ENCODE measurements around the gene ATF7IP2. TPM values are rescaled to one million over a fixed set of nuclear protein-coding genes. Genes with fewer than 3 reads are reported as not detected.

ATF7IP2 gene
- total and polyA plus RNA-seq, 9 of the 15 experiments (the other 6 are each of a cell fraction or from before 2014, with no cell fraction given): 131 to 515 (median 196) TPM

GRCh38 chr16:10386517-10387100, 748 bp downstream of the ATF7IP2 start:
- peak overlapping the region; percentile 92 for H3K27ac ChIP-seq (ENCODE audit: extremely low read depth, low read depth, low read length)
- H3K36me3 ChIP-seq (ENCODE audit: control insufficient read depth, insufficient read depth, low read length): peaks cover 41% of the 10 kb centered on the region
- no peak for ATAC-seq
- no peaks in the 10 kb centered on the region for H3K27me3 ChIP-seq (ENCODE audit: control insufficient read depth in 2 of 2, insufficient read depth in 2 of 2, low read length in 2 of 2)
- peak overlapping the region; percentile 76 for H3K4me3 ChIP-seq
- peaks cover 19 to 31% of the 10 kb centered on the region in 2 experiments; a peak in 4 of 5 replicates for H3K4me1 ChIP-seq (replicated peaks in 1 of 2; ENCODE audit: control insufficient read depth in 2 of 2, insufficient read depth in 2 of 2, low read length in 2 of 2)
- no peak for DNase-seq (ENCODE audit: extremely low read depth in 1 of 4, low spot score in 3 of 4)
- under 1% methylated on average over 14 of the region's 14 CpGs for WGBS (ENCODE audit: insufficient coverage, low coverage, missing lambda C conversion rate)
- ChIA-PET CTCF (ENCODE audit: low intra/inter-chr PET ratio) (no interaction called here), POLR2A (interaction anchor here (0.6 to 1.5 kb wide), 10 partner anchors 11 to 166 kb away, joined by 3 to 16 read pairs (median 5); no protein-coding TSS in a partner anchor)
- H4K20me1 ChIP-seq (replicated peaks; ENCODE audit: control insufficient read depth, insufficient read depth, low read length): peaks cover 4% of the 10 kb centered on the region; the same call in 1 of the 2 replicates
- peaks cover 8% of the 10 kb centered on the region for H3K9me3 ChIP-seq (replicated peaks; ENCODE audit: control insufficient read depth, insufficient read depth, low read depth, low read length)
- TSS peak; percentile 59 for BruUV-seq (replicated peaks)
- peak overlapping the region; percentile 96 for H3K4me2 ChIP-seq (ENCODE audit: insufficient read depth, low read length)
- H2AFZ ChIP-seq (ENCODE audit: low read depth, low read length): peak overlapping the region; percentile 83; the same call in 1 of the 2 replicates
- intact Hi-C loops (cut with micrococcal nuclease): loop anchor here (1.0 to 5.0 kb wide), 3 partner anchors 24 to 121 kb away; no protein-coding TSS in a partner anchor
- H3K79me2 ChIP-seq (ENCODE audit: control insufficient read depth, insufficient read depth, low read length): peaks cover 59% of the 10 kb centered on the region
- H3K9ac ChIP-seq (ENCODE audit: insufficient read depth in 1 of 2, low read depth in 2 of 2, low read length in 2 of 2): peak overlapping the region; percentile 92 to 95
- no peak for FAIRE-seq
- in situ Hi-C loops (cut with MboI): no loop called here
- no peaks in the 10 kb centered on the region for H3K9me1 ChIP-seq (ENCODE audit: control insufficient read depth, insufficient read depth, low read length)
- 0 out of 2 replicates have a peak, but pooled peaks have one; percentile 29 for TF ChIP-seq ARID4B (CRISPR knock-in tag; IDR thresholded peaks at IDR 0.05)
- TF ChIP-seq E2F8 (IDR thresholded peaks at IDR 0.05; ENCODE audit: low read depth, partially characterized antibody): no peak
- TF ChIP-seq CHD1 (IDR thresholded peaks at IDR 0.05; ENCODE audit: low read length): peak; percentile 78
